ENCODE results near the gene CHI3L1.

Gene CHI3L1

GRCh38 chr1:203133970-203134725 lies 52.4 kb downstream of the CHI3L1 start:
- DNase-seq: peak; percentile 81 to 93 (median 88)

GRCh38 chr1:203131548-203132200 lies 54.8 kb downstream of the CHI3L1 start:
- DNase-seq: no peak

GRCh38 chr1:203130358-203130985 lies 56.0 kb downstream of the CHI3L1 start:
- no peak for DNase-seq

GRCh38 chr1:203129501-203130231 lies 56.8 kb downstream of the CHI3L1 start:
- peak in 3 of 4 experiments; percentile 42 to 62 (median 49) for DNase-seq

Measured in suppressor macrophage (primary cell).